ENCODE data around the gene PLA2G6. TPM values are rescaled to one million over a fixed set of nuclear protein-coding genes. Genes with fewer than 3 reads are reported as not detected.

PLA2G6 gene
- total and polyA plus RNA-seq, 2 of the 8 experiments (the other 6 are each of a cell fraction or from before 2014, with no cell fraction given): 13.2 to 21.0 TPM

GRCh38 chr22:38169116-38169515, 12.5 kb downstream of the PLA2G6 start:
- H4K91ac ChIP-seq (replicated peaks; ENCODE audit: insufficient read length, low read length): no peak overlapping the region
- TF ChIP-seq KDM5A (IDR thresholded peaks at IDR 0.05; ENCODE audit: low read length): no peak
- no peak for TF ChIP-seq GABPA (IDR thresholded peaks at IDR 0.05; ENCODE audit: borderline replicate concordance, insufficient read depth, low read length)
- no peak for TF ChIP-seq TEAD4 (IDR thresholded peaks at IDR 0.05; ENCODE audit: low read depth, low read length)
- no peak for TF ChIP-seq E2F6 (IDR thresholded peaks at IDR 0.05)
- TF ChIP-seq MAX (IDR thresholded peaks at IDR 0.05): no peak
- TF ChIP-seq EP300 (IDR thresholded peaks at IDR 0.05; ENCODE audit: borderline replicate concordance in 1 of 2, low read depth in 2 of 2, low read length in 2 of 2): no peak
- TF ChIP-seq EZH2 (IDR thresholded peaks at IDR 0.05; ENCODE audit: low read depth, low read length, severe bottlenecking): no peak
- TF ChIP-seq POU5F1 (IDR thresholded peaks at IDR 0.05; ENCODE audit: low read depth, low read length): no peak
- TF ChIP-seq TBP (IDR thresholded peaks at IDR 0.05; ENCODE audit: low read depth, low read length): no peak
- TF ChIP-seq MAFK (IDR thresholded peaks at IDR 0.05; ENCODE audit: low read depth, low read length): no peak
- no peak for TF ChIP-seq SIN3A (conservative IDR thresholded peaks at IDR 0.05 in 1 of 2, IDR thresholded peaks at IDR 0.05 in 1 of 2; ENCODE audit: low read depth in 1 of 2, low read length in 2 of 2)
- ChIA-PET POLR2A (ENCODE audit: partially characterized antibody) (no interaction called here), CTCF (ENCODE audit: partially characterized antibody) (no interaction called here)
- no peak overlapping the region for H3K56ac ChIP-seq (replicated peaks; ENCODE audit: insufficient read length, low read depth, low read length)
- H3K4me3 ChIP-seq (ENCODE audit: extremely low read depth in 1 of 4, insufficient read depth in 2 of 4, low read depth in 3 of 4, low read length in 4 of 4): no peak overlapping the region
- no peak overlapping the region for H3K4ac ChIP-seq (replicated peaks; ENCODE audit: insufficient read length, low read depth, low read length)
- H3K4me2 ChIP-seq (ENCODE audit: insufficient read depth in 1 of 2, low read depth in 2 of 2, low read length in 2 of 2): no peak overlapping the region
- DNase-seq (ENCODE audit: low read depth in 1 of 2, low spot score in 2 of 2) (no peak), FAIRE-seq (no peak)
- no peak overlapping the region for H3K27ac ChIP-seq (ENCODE audit: low read depth, low read length)
- no peak overlapping the region for H3K18ac ChIP-seq (ENCODE audit: extremely low read depth, low read length)
- no peaks in the 10 kb centered on the region for H4K20me1 ChIP-seq (replicated peaks in 1 of 2; ENCODE audit: control insufficient read depth in 1 of 2, insufficient read depth in 2 of 2, low read length in 2 of 2)
- no peak overlapping the region for H3K23ac ChIP-seq (ENCODE audit: insufficient read length)
- no peaks in the 10 kb centered on the region for H3K79me2 ChIP-seq (ENCODE audit: control insufficient read depth in 1 of 2, insufficient read depth in 2 of 2, low read length in 2 of 2)
- H2BK15ac ChIP-seq (ENCODE audit: low read length): no peak overlapping the region
- 84% methylated on average over 17 of the region's 17 CpGs; no CpG with 5 or more reads in 1 of the 2 experiments for WGBS, 2 experiments (ENCODE audit: extremely low coverage in 1 of 2, insufficient coverage in 1 of 2, insufficient read length in 1 of 2, insufficient replicate concordance in 2 of 2, low coverage in 1 of 2, low lambda C conversion rate in 2 of 2, missing lambda C conversion rate in 1 of 2)
- no peak overlapping the region for H2BK5ac ChIP-seq (ENCODE audit: low read depth, low read length)
- no peaks in the 10 kb centered on the region for H3K9me3 ChIP-seq (ENCODE audit: insufficient read depth in 2 of 2, low read depth in 1 of 2, low read length in 1 of 2)
- no peaks in the 10 kb centered on the region for H3K36me3 ChIP-seq (ENCODE audit: control insufficient read depth in 2 of 4, insufficient read depth in 4 of 4, low read length in 3 of 4)
- no peak overlapping the region for H3K14ac ChIP-seq (ENCODE audit: insufficient read length)
- H4K5ac ChIP-seq (ENCODE audit: insufficient read length, low read depth, low read length): no peak overlapping the region
- H4K8ac ChIP-seq (ENCODE audit: extremely low read depth, insufficient read depth, low read length): no peak overlapping the region
- no peak overlapping the region for H2AK5ac ChIP-seq (ENCODE audit: low read depth, low read length)
- H2BK20ac ChIP-seq (ENCODE audit: low read length): no peak overlapping the region
- H2BK120ac ChIP-seq (replicated peaks; ENCODE audit: low read depth, low read length): no peak overlapping the region
- H3K23me2 ChIP-seq (ENCODE audit: low read depth, low read length): no peaks in the 10 kb centered on the region
- no peak overlapping the region for H3K9ac ChIP-seq (replicated peaks in 1 of 4; ENCODE audit: extremely low read depth in 1 of 4, low read depth in 3 of 4, low read length in 3 of 4)
- H3K27me3 ChIP-seq (replicated peaks in 1 of 4; ENCODE audit: control insufficient read depth in 3 of 4, extremely low read depth in 1 of 4, insufficient read depth in 3 of 4, low read length in 3 of 4): no peaks in the 10 kb centered on the region
- peaks cover 0 to 6% (median 2%) of the 10 kb centered on the region in 4 experiments; a peak in 3 of 7 replicates for H3K4me1 ChIP-seq (replicated peaks in 1 of 4; ENCODE audit: control insufficient read depth in 3 of 4, insufficient read depth in 4 of 4, low read length in 3 of 4)
- no peak overlapping the region for H2BK12ac ChIP-seq (ENCODE audit: low read depth, low read length)
- no peak overlapping the region for H2AFZ ChIP-seq (ENCODE audit: low read length)
- H3K79me1 ChIP-seq (ENCODE audit: low read depth, low read length): no peaks in the 10 kb centered on the region
